Heart left ventricle (tissue), 13 donors: Measurements from ENCODE around the gene CNKSR3.

Experiments
- POLR2A ChIP-seq, 2 donors: fragments of 450-650 bp; IDR thresholded peaks; one replicate each; pipeline ENCODE4 v1.6.1; 2017; ENCODE audit warnings: antibody characterized with exemption in 2 of 2, mild to moderate bottlenecking in 2 of 2, moderate library complexity in 2 of 2
- TF ChIP-seq, protein P1 (sequence below), 12 donors: fragments of 200-600 bp; sonication (generic) in 4 of 12; IDR thresholded peaks; one replicate each; pipeline versions ENCODE4 v1.5.0 to v1.8.0; 2018 to 2022; ENCODE audit warnings: antibody characterized with exemption in 12 of 12, mild to moderate bottlenecking in 5 of 12
- donor health status: ischemic (EF 13 %, LVEDD 7.1; RV severe dilation, severe dysfunction).
- donor health status: DM: no; HTN: yes; CAD: no.
- donor health status: DM: no; HTN: no; CAD: no.
- donor health status: ischemic (EF 25% LVEDD 6.9; RV normal size, moderate dysfunction).
- donor health status: ischemic (EF 25% LVEDD 5.7; RV mildly dilated, moderate dysfunction).
- donor health status: ischemic (EF 35%, LVEDD 5.7; RV mildly dilated, moderate dysfunction).
- donor health status: nonischemic (EF 11% LVEDD 7.7; RV severe dilation, severe dysfunction).
- donor health status: DM: yes; HTN: yes; CAD: no.
- donor health status: PGD.
- donor health status: ischemic (EF 29% LVEDD 5.4; RV normal size, mild dysfunction).
- donor health status: nonischemic (EF 23%, LVEDD 6.1; RV moderate dilation, normal function).

DNA sequence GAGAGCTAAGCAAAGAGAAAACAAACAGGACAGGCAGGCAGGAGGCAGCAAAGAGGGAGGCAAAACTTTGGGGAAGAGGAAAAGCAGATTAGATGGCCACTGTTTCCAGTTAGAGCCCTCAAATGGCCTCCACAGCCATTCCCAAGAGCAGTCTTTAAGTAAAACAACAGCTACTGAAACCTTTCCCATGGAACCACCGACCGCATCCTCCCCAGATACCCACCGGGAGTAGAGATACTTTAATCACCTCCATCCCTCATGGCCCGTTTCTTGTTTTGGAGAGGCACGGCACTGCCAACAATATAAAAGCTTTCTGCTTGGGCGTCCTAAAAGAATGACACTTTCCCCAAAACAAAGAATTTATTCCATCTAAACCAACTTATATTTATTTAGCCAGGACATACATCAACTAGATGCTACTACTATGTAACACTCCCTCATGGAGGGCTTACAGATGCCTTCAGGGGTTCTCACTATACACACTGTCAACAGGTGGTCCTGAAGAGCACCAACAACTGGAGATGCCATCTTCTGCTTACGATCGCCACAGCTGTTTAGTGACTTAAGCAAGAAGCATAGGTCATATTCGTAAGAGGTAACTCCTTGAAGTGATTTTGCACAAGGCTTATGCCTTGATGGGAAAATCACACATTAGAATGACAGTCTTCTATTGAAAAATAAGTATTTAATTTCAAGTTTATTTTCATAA lies 43.4 kb downstream of the CNKSR3 start:
- TF ChIP-seq, protein P1, sequence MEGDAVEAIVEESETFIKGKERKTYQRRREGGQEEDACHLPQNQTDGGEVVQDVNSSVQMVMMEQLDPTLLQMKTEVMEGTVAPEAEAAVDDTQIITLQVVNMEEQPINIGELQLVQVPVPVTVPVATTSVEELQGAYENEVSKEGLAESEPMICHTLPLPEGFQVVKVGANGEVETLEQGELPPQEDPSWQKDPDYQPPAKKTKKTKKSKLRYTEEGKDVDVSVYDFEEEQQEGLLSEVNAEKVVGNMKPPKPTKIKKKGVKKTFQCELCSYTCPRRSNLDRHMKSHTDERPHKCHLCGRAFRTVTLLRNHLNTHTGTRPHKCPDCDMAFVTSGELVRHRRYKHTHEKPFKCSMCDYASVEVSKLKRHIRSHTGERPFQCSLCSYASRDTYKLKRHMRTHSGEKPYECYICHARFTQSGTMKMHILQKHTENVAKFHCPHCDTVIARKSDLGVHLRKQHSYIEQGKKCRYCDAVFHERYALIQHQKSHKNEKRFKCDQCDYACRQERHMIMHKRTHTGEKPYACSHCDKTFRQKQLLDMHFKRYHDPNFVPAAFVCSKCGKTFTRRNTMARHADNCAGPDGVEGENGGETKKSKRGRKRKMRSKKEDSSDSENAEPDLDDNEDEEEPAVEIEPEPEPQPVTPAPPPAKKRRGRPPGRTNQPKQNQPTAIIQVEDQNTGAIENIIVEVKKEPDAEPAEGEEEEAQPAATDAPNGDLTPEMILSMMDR (IDR thresholded peaks at IDR 0.05): no peak
- TF ChIP-seq POLR2A (IDR thresholded peaks at IDR 0.05): no peak
